ENCODE data around the gene TTC21A.

- no peak for TF ChIP-seq POLR2AphosphoS5 (IDR thresholded peaks at IDR 0.05)
- TF ChIP-seq CTCF (IDR thresholded peaks at IDR 0.05): no peak
Measured at GRCh38 chr3:39104961-39105686, 2.4 kb upstream of the TTC21A start.
